IgD-negative memory B cell (primary cell): Measurements from ENCODE around the gene AAMP. TPM values are rescaled to one million over a fixed set of nuclear protein-coding genes. Genes with fewer than 3 reads are reported as not detected.

Source experiments
- H3K27ac Mint-ChIP-seq, 3 donors: one replicate each; pipeline ENCODE4 v1.8.0; 2020 to 2022; ENCODE audit warnings: mild to moderate bottlenecking in 3 of 3, mixed read lengths in 3 of 3, moderate library complexity in 1 of 3
- H3K27me3 Mint-ChIP-seq: one replicate; pipeline ENCODE4 v1.8.0; 2021; ENCODE audit warnings: mixed read lengths
- H3K36me3 Mint-ChIP-seq: one replicate; pipeline ENCODE4 v1.8.0; 2020; ENCODE audit warnings: mild to moderate bottlenecking, mixed read lengths
- H3K4me1 Mint-ChIP-seq, 3 donors: one replicate each; pipeline ENCODE4 v1.8.0; 2020 to 2022; ENCODE audit warnings: mixed read lengths in 3 of 3, mild to moderate bottlenecking in 1 of 3
- H3K4me3 Mint-ChIP-seq, 4 donors: one replicate each; pipeline ENCODE4 v1.8.0; 2020 to 2022; ENCODE audit warnings: mild to moderate bottlenecking in 4 of 4, mixed read lengths in 4 of 4, moderate library complexity in 3 of 4
- H3K9me3 Mint-ChIP-seq, 3 donors: one replicate each; pipeline ENCODE4 v1.8.0; 2020 to 2021; ENCODE audit warnings: mixed read lengths in 3 of 3, mild to moderate bottlenecking in 1 of 3
- polyA plus RNA-seq: library from polyadenylated mRNA; unstranded; fragments of 300-500 nt; fragmentation: Illumina TruSeq; gene quantifications from one replicate; pipeline ENCODE4 v1.2.3, GENCODE V29; 2021

AAMP gene
- polyA plus RNA-seq, 1 donor from 2014 or later: 82.0 TPM

DNA sequence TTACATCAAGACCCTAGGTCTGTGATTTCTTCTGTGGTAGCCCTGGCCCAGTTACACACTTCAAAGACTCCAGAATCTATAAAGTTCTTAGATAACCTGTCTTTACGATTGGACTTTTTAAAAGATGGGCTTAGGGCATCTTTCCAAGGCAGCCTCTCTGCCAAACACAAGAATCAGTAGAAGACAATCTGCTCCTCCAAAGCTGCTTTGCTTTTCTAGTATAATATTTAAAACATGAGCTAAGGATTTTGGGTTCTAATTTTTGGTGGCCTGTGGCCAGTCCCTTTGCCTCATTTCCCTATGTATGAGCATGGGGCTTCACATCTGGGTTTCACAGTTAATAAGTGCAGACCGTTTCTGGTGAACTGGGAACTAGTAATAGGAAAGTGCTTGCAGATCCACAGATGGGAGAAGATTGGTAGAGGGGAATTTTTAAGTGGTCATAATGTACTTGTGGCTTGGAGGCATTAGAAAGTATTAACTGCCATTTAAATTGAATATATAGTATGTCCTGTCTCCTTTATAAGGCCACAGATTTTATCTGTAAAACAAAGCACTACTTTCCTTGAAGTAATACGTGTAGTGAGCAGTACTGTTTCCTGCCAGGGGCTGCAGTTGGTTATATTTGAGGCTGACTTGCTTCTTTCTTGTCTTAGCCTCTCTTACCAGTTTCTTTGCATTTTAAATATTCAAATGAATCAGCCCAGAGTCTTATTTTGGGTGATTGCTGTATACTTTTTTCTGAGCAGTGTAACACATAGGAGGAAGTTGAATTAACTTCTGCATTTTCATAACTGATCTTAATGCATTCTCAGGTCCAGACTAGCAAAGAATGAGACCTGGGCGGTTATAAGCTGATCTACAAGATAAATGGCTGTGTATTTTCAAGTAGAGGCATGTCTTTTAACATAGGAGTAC, 51.4 kb downstream of the AAMP start:
- H3K27ac Mint-ChIP-seq: peak overlapping the region; percentile 81 to 96 (median 87)
- H3K27me3 Mint-ChIP-seq: no peaks in the 10 kb centered on the region
- H3K4me3 Mint-ChIP-seq: peak overlapping the region; percentile 90 to 98 (median 96)
- H3K4me1 Mint-ChIP-seq: peaks cover 42 to 49% (median 44%) of the 10 kb centered on the region in 3 donors
- H3K36me3 Mint-ChIP-seq: no peaks in the 10 kb centered on the region
- H3K9me3 Mint-ChIP-seq: no peaks in the 10 kb centered on the region

GRCh38 chr2:218217360-218218267, 52.3 kb downstream of the AAMP start:
- Mint-ChIP-seq H3K4me1 (peaks cover 34 to 40% (median 35%) of the 10 kb centered on the region in 3 donors), H3K9me3 (no peaks in the 10 kb centered on the region), H3K36me3 (no peaks in the 10 kb centered on the region), H3K4me3 (peak overlapping the region; percentile 90 to 98 (median 96)), H3K27me3 (no peaks in the 10 kb centered on the region), H3K27ac (peak overlapping the region; percentile 81 to 96 (median 87))

GRCh38 chr2:218216674-218217359, 53.1 kb downstream of the AAMP start, which contains the start of gene ARPC2:
ARPC2 (plus strand) TSS chr2:218217189; CDS start chr2:218217471, 282 bp downstream.
- H3K4me1 Mint-ChIP-seq: peaks cover 29 to 36% (median 32%) of the 10 kb centered on the region in 3 donors
- peak within 1 kb of the TSS; percentile 90 to 98 (median 96) for H3K4me3 Mint-ChIP-seq

DNA sequence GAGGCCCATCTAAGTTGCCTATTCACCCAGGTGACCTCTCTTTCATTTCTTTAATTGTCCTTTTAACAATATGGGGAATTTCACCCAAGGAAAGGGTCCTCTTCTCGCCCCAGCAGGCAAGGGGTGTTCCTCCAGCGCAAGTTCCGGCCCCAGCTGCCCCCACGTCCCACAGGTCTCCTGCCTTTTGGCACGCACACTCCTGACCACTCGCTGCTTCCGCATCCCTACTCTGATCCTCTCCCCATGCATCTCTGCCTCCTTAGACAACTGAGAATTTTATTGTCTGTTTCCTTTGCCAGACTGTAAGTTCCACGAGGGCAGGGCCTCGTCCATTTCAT, 53.6 kb downstream of the AAMP start:
- H3K27ac Mint-ChIP-seq: peak overlapping the region; percentile 81 to 96 (median 87)
- no peaks in the 10 kb centered on the region for H3K9me3 Mint-ChIP-seq
- H3K4me1 Mint-ChIP-seq: peaks cover 23 to 31% (median 26%) of the 10 kb centered on the region in 3 donors
- no peaks in the 10 kb centered on the region for H3K27me3 Mint-ChIP-seq
- no peaks in the 10 kb centered on the region for H3K36me3 Mint-ChIP-seq
- peak overlapping the region; percentile 90 to 98 (median 96) for H3K4me3 Mint-ChIP-seq

More at GRCh38 chr2:218216674-218217359, 53.1 kb downstream of the AAMP start, which contains the start of gene ARPC2:
- Mint-ChIP-seq H3K9me3 (no peaks in the 10 kb centered on the region), H3K27me3 (no peaks in the 10 kb centered on the region), H3K36me3 (no peaks in the 10 kb centered on the region), H3K27ac (peak within 1 kb of the TSS; percentile 81 to 96 (median 87))

Other genes with a start within 250 kb of the AAMP start
- 0.25 TPM for gene RUFY4, start 200.9 kb downstream of the AAMP start, polyA plus RNA-seq
- gene CXCR2, start 144.1 kb downstream of the AAMP start, polyA plus RNA-seq: 0.40 TPM
- gene CXCR1, start 103.2 kb downstream of the AAMP start, polyA plus RNA-seq: 0.35 TPM
- 862 TPM for gene ARPC2, start 52.9 kb downstream of the AAMP start, polyA plus RNA-seq
- gene GPBAR1, start 9.1 kb downstream of the AAMP start, polyA plus RNA-seq: 0.64 TPM
- 126 TPM for gene PNKD, start 382 bp upstream of the AAMP start, polyA plus RNA-seq
- 147 TPM for gene TMBIM1, start 22.4 kb upstream of the AAMP start, polyA plus RNA-seq
- gene CATIP, start 86.7 kb upstream of the AAMP start, polyA plus RNA-seq: 0.18 TPM
- gene SLC11A1, start 112.1 kb upstream of the AAMP start, polyA plus RNA-seq: 1.3 TPM
- gene CTDSP1, start 129.7 kb upstream of the AAMP start, polyA plus RNA-seq: 16.2 TPM
- 0.28 TPM for gene VIL1, start 149.0 kb upstream of the AAMP start, polyA plus RNA-seq